BLaER1 treated with 17β-estradiol and CSF1 and Interleukin-3, amounts not matched to agents 10 nM and 100 nM (cell line): Measurements from ENCODE around the gene MYBPC3.

Experiments
- H3K27ac ChIP-seq, 11 experiments: shearing (Covaris generic); formaldehyde crosslinking; 2 replicates each; pipeline ENCODE4 v1.8.1; 2022
- H3K27me3 ChIP-seq, 11 experiments: shearing (Covaris generic); formaldehyde crosslinking; 2 replicates each; pipeline ENCODE4 v1.8.1; 2022
- H3K36me3 ChIP-seq, 11 experiments: shearing (Covaris generic); formaldehyde crosslinking; 2 replicates each; pipeline ENCODE4 v1.8.1; 2022
- H3K4me1 ChIP-seq, 10 experiments: shearing (Covaris generic); formaldehyde crosslinking; 2 replicates each; pipeline ENCODE4 v1.8.1; 2022
- H3K4me2 ChIP-seq, 11 experiments: shearing (Covaris generic); formaldehyde crosslinking; 2 replicates each; pipeline ENCODE4 v1.8.1; 2022
- H3K4me3 ChIP-seq, 10 experiments: shearing (Covaris generic); formaldehyde crosslinking; 2 replicates each; pipeline ENCODE4 v1.8.1; 2022
- H3K9ac ChIP-seq, 11 experiments: shearing (Covaris generic); formaldehyde crosslinking; 2 replicates each; pipeline ENCODE4 v1.8.1; 2022
- H3K9me3 ChIP-seq, 11 experiments: shearing (Covaris generic); formaldehyde crosslinking; replicated peaks in 1 of 11; 2 replicates each; pipeline ENCODE4 v1.8.1; 2022
- H4K20me1 ChIP-seq, 11 experiments: shearing (Covaris generic); formaldehyde crosslinking; 2 replicates each; pipeline ENCODE4 v1.8.1; 2022
- Cebpa-rat ChIP-seq, 11 experiments: shearing (Covaris generic); IDR thresholded peaks; 2 replicates each; pipeline ENCODE4 v1.8.1; 2022

MYBPC3 gene

DNA sequence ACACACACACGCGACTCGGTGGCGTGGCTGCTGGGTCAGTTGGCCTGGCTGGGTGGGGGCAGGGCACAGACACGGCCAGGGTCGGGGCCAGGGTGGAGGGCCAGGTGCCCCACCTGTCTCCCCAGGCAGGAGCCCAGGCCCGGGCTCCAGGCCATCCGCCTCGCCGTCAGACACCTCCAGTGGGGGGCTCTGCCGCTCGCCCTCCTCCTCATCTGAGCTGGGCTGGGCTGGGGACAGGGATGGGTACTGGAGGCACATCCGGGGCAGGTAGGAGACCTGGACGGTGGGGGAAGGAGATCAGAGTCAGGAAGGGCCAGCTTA lies 6.2 kb upstream of the MYBPC3 start:
- peak overlapping the region in 10 of 11 experiments; percentile 74 to 95 (median 90); a peak in 20 of 22 replicates for H3K9ac ChIP-seq
- peaks cover 57 to 80% (median 66%) of the 10 kb centered on the region in 10 experiments for H3K4me1 ChIP-seq
- no peaks in the 10 kb centered on the region for H3K27me3 ChIP-seq
- H3K27ac ChIP-seq, result peak overlapping the region; percentile 70 to 100 (median 100)
- H3K4me2 ChIP-seq, result peak overlapping the region; percentile 44 to 96 (median 88)
- H3K9me3 ChIP-seq, result peaks cover 0 to 11% (median 2%) of the 10 kb centered on the region in 11 experiments; a peak in 6 of 22 replicates
- H3K4me3 ChIP-seq, result peak overlapping the region in 1 of 10 experiments; percentile 46; a peak in 2 of 20 replicates
- peaks cover 0 to 100% (median 6%) of the 10 kb centered on the region in 11 experiments; a peak in 13 of 22 replicates for H4K20me1 ChIP-seq
- no peak for TF ChIP-seq Cebpa-rat (IDR thresholded peaks at IDR 0.05)
- H3K36me3 ChIP-seq, result peaks cover 26 to 99% (median 90%) of the 10 kb centered on the region in 11 experiments

DNA sequence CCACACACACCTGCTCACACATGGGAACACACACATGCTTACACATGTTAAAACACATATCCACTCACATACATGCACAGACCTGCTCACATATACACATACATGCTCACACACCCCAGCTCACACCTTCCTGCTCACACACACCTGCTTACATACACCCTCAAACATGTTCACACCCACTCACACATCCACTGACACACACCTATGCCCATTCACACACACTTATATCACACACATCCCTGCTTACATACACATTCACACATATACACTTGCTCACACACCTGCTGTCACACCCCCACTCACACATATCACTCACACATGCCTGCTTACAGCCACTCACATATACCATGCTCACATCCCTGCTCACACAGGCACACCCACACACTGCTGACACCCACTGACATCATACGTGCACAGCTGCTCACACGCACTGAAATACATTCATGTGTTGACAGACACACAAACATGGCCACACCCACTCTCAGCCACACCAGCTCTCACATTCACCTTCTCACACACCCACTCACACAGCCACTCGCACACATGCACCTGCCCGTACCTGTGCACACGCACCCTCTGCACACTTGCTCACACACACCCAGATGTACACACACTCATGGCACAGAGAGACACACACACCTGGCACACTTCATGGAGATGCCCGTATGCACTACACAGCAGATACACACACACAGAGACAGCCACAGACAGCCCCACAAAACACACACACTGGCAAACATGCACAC lies 5.7 kb upstream of the MYBPC3 start:
- H3K9me3 ChIP-seq, result peaks cover 0 to 11% (median 2%) of the 10 kb centered on the region in 11 experiments; a peak in 6 of 22 replicates
- peak overlapping the region; percentile 70 to 100 (median 100); a peak in 21 of 22 replicates for H3K27ac ChIP-seq
- no peak overlapping the region; a peak in 2 of 20 replicates for H3K4me3 ChIP-seq
- peaks cover 52 to 75% (median 63%) of the 10 kb centered on the region in 10 experiments for H3K4me1 ChIP-seq
- peak overlapping the region in 10 of 11 experiments; percentile 74 to 95 (median 90); a peak in 20 of 22 replicates for H3K9ac ChIP-seq
- peak overlapping the region; percentile 44 to 96 (median 88) for H3K4me2 ChIP-seq
- peaks cover 26 to 96% (median 87%) of the 10 kb centered on the region in 11 experiments for H3K36me3 ChIP-seq
- H4K20me1 ChIP-seq, result peaks cover 0 to 100% (median 3%) of the 10 kb centered on the region in 11 experiments; a peak in 11 of 22 replicates
- no peaks in the 10 kb centered on the region for H3K27me3 ChIP-seq
- TF ChIP-seq Cebpa-rat (IDR thresholded peaks at IDR 0.05), result no peak

DNA sequence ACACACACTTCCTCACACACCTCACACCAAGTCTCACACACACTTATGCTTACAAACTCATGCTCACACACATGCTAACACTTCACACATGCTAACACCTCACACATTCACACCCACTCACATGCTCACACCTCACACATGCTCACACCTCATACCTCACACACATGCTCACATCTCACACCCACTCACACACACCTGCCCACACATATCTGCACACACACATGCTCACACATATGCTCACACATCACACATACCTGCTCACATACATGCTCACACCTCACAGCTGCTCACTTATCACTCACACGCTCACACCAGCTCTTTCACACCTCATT lies 4.5 kb upstream of the MYBPC3 start:
- peaks cover 26 to 85% (median 76%) of the 10 kb centered on the region in 11 experiments for H3K36me3 ChIP-seq
- H3K9ac ChIP-seq, result no peak overlapping the region

DNA sequence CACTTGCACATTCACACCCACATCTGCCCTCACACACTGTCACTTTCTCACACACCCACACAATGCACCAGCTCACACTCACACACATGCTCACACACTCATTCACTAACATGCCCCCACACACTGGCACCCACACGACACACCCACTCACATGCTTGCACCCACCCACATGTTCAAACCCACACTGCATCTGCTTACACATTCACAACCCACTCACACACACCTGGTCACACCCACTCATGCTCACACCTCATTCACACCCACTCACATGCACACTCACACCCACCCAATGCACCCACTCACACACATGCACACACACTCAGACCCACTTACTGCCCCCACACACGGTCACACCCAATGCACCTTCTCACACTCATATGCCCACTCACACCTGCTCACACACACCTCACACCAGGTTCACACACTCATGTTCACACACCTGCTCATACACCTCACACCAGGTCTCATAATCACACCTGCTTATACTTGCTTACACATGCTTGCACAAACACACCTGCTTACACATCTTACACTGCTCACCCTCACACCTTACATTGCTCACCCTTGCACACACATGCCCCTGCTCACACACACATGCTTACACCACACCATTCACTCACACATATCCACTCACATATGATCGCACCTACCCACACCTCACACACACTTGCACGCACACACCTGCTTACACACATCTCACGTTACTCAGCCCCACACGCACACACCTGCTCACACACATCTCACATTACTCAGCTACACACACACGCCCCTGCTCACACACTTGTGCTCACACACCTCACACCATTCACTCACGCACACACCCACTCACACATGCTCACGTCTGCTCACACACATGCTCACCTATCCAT lies 3.9 kb upstream of the MYBPC3 start:
- peaks cover 0 to 100% (median 0%) of the 10 kb centered on the region in 11 experiments; a peak in 8 of 22 replicates for H4K20me1 ChIP-seq
- peaks cover 0 to 11% (median 2%) of the 10 kb centered on the region in 11 experiments; a peak in 6 of 22 replicates for H3K9me3 ChIP-seq
- no peak overlapping the region for H3K4me2 ChIP-seq
- H3K27ac ChIP-seq, result peak overlapping the region in 7 of 11 experiments; percentile 17 to 100 (median 100); a peak in 10 of 22 replicates
- peaks cover 34 to 75% (median 60%) of the 10 kb centered on the region in 10 experiments for H3K4me1 ChIP-seq
- H3K36me3 ChIP-seq, result peaks cover 26 to 79% (median 71%) of the 10 kb centered on the region in 11 experiments
- no peak overlapping the region for H3K4me3 ChIP-seq
- no peak for TF ChIP-seq Cebpa-rat (IDR thresholded peaks at IDR 0.05)
- H3K9ac ChIP-seq, result no peak overlapping the region
- H3K27me3 ChIP-seq, result no peaks in the 10 kb centered on the region

More for the DNA sequence above, 4.5 kb upstream of the MYBPC3 start:
- no peak overlapping the region for H3K4me3 ChIP-seq
- no peak for TF ChIP-seq Cebpa-rat (IDR thresholded peaks at IDR 0.05)
- peak overlapping the region in 7 of 11 experiments; percentile 94 to 100 (median 100); a peak in 11 of 22 replicates for H3K27ac ChIP-seq
- H3K4me2 ChIP-seq, result no peak overlapping the region
- peaks cover 0 to 11% (median 2%) of the 10 kb centered on the region in 11 experiments; a peak in 6 of 22 replicates for H3K9me3 ChIP-seq
- no peaks in the 10 kb centered on the region for H3K27me3 ChIP-seq
- H3K4me1 ChIP-seq, result peaks cover 40 to 75% (median 61%) of the 10 kb centered on the region in 10 experiments
- peaks cover 0 to 100% (median 0%) of the 10 kb centered on the region in 11 experiments; a peak in 7 of 22 replicates for H4K20me1 ChIP-seq

DNA sequence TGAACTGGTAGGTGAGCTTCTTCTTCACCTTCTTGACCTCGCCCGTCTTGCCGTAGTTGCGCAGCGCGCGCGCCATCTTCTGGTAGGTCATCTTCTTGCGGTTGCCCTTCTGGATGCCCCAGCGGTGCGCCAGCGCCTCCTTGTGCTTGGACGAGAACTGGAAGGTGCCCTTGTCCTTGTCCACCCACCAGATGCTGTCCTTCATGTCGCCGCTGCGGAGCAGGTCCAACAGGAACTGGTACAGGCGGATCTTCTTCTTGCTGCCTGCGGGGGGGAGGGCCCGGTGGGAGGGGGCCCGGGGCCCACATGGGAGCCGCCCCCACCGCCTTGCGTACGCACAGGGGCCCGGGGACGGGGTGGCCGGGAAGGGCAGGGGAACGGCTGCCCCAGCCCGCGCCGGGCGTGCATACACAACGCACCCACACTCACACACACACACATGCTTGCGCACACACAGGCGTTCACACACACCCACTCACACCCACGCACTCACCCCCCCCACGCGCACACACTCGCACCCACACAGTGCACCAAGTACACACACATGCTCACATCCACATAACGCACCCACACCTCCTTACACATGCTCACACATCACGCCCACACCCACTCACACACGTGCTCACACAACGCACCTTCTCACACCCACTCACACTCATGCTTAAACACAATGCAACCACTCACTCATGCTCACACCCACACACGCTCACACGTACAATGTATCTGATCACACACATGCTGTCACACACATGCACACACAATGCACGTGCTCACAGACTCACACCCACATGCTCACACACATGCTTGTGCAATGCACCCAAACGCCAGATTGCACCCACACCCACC lies 3.0 kb upstream of the MYBPC3 start:
- Histone ChIP-seq H3K4me2 (no peak overlapping the region), H3K9me3 (peaks cover 0 to 5% (median 2%) of the 10 kb centered on the region in 11 experiments; a peak in 5 of 22 replicates), H3K4me3 (no peak overlapping the region), H4K20me1 (peaks cover 0 to 100% (median 0%) of the 10 kb centered on the region in 11 experiments; a peak in 8 of 22 replicates), H3K4me1 (peaks cover 25 to 75% (median 60%) of the 10 kb centered on the region in 10 experiments), H3K36me3 (peaks cover 26 to 70% (median 63%) of the 10 kb centered on the region in 11 experiments), H3K27ac (peak overlapping the region in 1 of 11 experiments; percentile 100; a peak in 2 of 22 replicates), H3K27me3 (no peaks in the 10 kb centered on the region), H3K9ac (no peak overlapping the region)
- TF ChIP-seq Cebpa-rat (IDR thresholded peaks at IDR 0.05), result no peak

DNA sequence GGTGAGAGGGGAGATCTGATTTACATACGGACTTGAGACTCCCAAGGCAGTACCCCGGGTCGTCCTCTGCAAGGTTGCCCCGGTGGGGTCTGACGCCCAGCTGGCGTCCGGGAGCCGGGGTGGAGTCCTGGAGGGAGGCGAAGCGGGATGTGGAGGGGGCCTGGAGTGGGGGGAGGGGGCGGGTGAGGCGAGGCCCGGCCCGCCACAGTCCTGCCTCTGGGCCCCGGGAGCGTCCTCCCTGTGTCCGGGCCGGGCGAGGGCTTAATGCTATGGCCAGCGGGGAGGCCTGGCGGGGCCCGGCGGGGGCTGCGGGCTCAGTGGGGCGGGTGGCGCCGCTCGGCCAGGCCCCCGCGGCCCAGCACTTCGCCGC lies 2.4 kb upstream of the MYBPC3 start:
- Histone ChIP-seq H3K4me3 (no peak overlapping the region), H3K4me1 (peaks cover 19 to 70% (median 55%) of the 10 kb centered on the region in 10 experiments), H3K9me3 (no peaks in the 10 kb centered on the region), H3K4me2 (no peak overlapping the region), H3K27ac (peak overlapping the region in 3 of 11 experiments; percentile 31 to 63 (median 41); a peak in 3 of 22 replicates), H4K20me1 (peaks cover 0 to 96% (median 0%) of the 10 kb centered on the region in 11 experiments; a peak in 8 of 22 replicates), H3K27me3 (no peaks in the 10 kb centered on the region), H3K9ac (no peak overlapping the region), H3K36me3 (peaks cover 21 to 64% (median 57%) of the 10 kb centered on the region in 11 experiments)
- no peak for TF ChIP-seq Cebpa-rat (IDR thresholded peaks at IDR 0.05)

DNA sequence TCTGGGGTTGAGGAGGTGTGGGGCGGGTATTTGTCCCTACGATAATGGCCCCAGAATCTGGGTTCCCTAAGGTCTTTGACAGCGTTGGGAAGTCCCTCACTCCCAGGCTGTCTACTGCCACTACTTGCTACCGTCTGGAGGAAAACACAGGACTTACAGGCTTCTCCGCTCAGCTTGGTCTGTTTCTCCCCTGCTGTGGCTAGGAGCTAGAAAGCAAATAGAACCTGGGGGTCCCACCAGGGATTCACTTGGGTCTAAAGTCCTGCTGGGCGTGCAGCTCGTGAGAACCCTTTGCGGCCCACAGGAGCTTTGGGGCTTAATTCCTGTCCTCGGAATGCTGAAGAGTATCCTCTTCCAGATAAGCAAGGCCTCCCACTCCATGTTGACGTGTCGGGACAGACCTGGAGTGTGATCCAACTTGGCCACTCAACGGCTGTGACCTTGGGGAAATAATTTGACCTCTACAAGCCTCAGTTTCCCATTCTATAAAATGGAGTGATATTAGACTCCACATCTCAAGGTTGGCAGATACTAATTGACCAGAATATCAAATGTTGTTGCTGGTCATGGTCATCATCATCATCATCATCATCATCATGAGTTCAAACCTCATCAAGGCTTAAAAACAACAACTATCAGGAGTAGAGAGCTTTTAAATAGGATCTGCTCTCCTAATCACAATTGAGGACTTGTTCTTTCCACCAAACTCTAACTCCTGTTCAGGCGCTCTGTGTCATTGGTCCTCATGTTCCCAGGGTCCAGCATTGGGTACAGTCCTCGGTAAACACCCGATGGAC lies 1.7 kb upstream of the MYBPC3 start:
- no peak for TF ChIP-seq Cebpa-rat (IDR thresholded peaks at IDR 0.05)
- Histone ChIP-seq H3K4me3 (no peak overlapping the region), H3K27ac (peak overlapping the region in 8 of 11 experiments; percentile 31 to 68 (median 60); a peak in 16 of 22 replicates), H3K9ac (peak overlapping the region in 5 of 11 experiments; percentile 18 to 56 (median 23); a peak in 7 of 22 replicates), H3K36me3 (peaks cover 21 to 57% (median 53%) of the 10 kb centered on the region in 11 experiments), H3K9me3 (no peaks in the 10 kb centered on the region), H4K20me1 (peaks cover 0 to 96% (median 0%) of the 10 kb centered on the region in 11 experiments; a peak in 8 of 22 replicates), H3K4me1 (peaks cover 12 to 70% (median 52%) of the 10 kb centered on the region in 10 experiments), H3K4me2 (peak overlapping the region in 2 of 11 experiments; percentile 9 to 15; a peak in 1 of 22 replicates), H3K27me3 (no peaks in the 10 kb centered on the region)
